SK-N-SH treated with all-trans-retinoic acid at 6 μM for 48 hours (cell line): Measurements from ENCODE around the gene CHMP3.

Experiments
- ARNTL ChIP-seq: fragments of 450-650 bp; formaldehyde crosslinking; IDR thresholded peaks from 2 replicates; pipeline ENCODE4 v1.5.0; 2020; ENCODE audit warnings: low read depth, mild to moderate bottlenecking, moderate library complexity, borderline replicate concordance
- CREB5 ChIP-seq: fragments of 250-450 bp; sonication (Bioruptor Pico); IDR thresholded peaks from 2 replicates; pipeline ENCODE4 v1.5.1; 2020; ENCODE audit warnings: low read depth, mild to moderate bottlenecking, moderate library complexity
- ESRRG ChIP-seq: fragments of 250-450 bp; sonication (Bioruptor Pico); IDR thresholded peaks from 2 replicates; pipeline ENCODE4 v1.6.1; 2021; ENCODE audit warnings: mild to moderate bottlenecking
- OSR1 ChIP-seq: fragments of 250-450 bp; sonication (Bioruptor Pico); IDR thresholded peaks from 2 replicates; pipeline ENCODE4 v1.8.0; 2022; ENCODE audit warnings: moderate library complexity, mild to moderate bottlenecking, inconsistent platforms
- PPARA ChIP-seq: fragments of 250-450 bp; sonication (Bioruptor Pico); IDR thresholded peaks from 2 replicates; pipeline ENCODE4 v1.5.0; 2020; ENCODE audit warnings: mild to moderate bottlenecking, borderline replicate concordance
- RARB ChIP-seq: fragments of 250-450 bp; sonication (Bioruptor Pico); IDR thresholded peaks from 2 replicates; pipeline ENCODE4 v1.8.0; 2021; ENCODE audit warnings: mild to moderate bottlenecking, moderate library complexity
- SNAI2 ChIP-seq: fragments of 250-450 bp; sonication (Bioruptor Pico); IDR thresholded peaks from 2 replicates; pipeline ENCODE4 v1.5.0; 2020; ENCODE audit warnings: mild to moderate bottlenecking, moderate library complexity
- TCF4 ChIP-seq: fragments of 250-450 bp; sonication (Bioruptor Pico); IDR thresholded peaks from 2 replicates; pipeline ENCODE4 v1.8.0; 2021; ENCODE audit warnings: mild to moderate bottlenecking, moderate library complexity, borderline replicate concordance
- TSHZ2 ChIP-seq: fragments of 250-450 bp; sonication (Bioruptor Pico); IDR thresholded peaks from 2 replicates; pipeline ENCODE4 v1.5.0; 2020; ENCODE audit warnings: mild to moderate bottlenecking, moderate library complexity
- ZFP3 ChIP-seq: fragments of 250-450 bp; sonication (Bioruptor Pico); IDR thresholded peaks from 2 replicates; pipeline ENCODE4 v1.5.0; 2020; ENCODE audit warnings: mild to moderate bottlenecking, moderate library complexity
- ZNF8 ChIP-seq: fragments of 450-650 bp; formaldehyde crosslinking; IDR thresholded peaks from 2 replicates; pipeline ENCODE4 v1.5.0; 2020; ENCODE audit warnings: mild to moderate bottlenecking, moderate library complexity
- TF ChIP-seq, protein P1 (sequence below): fragments of 250-450 bp; sonication (Bioruptor Pico); IDR thresholded peaks from 2 replicates; pipeline ENCODE4 v1.8.0; 2020; ENCODE audit warnings: mild to moderate bottlenecking, moderate library complexity, borderline replicate concordance
- TF ChIP-seq, protein P2 (sequence below): fragments of 250-450 bp; sonication (Bioruptor Pico); IDR thresholded peaks from 2 replicates; pipeline ENCODE4 v1.5.1; 2021; ENCODE audit warnings: mild to moderate bottlenecking, moderate library complexity

GRCh38 chr2:86523491-86523890, 39.8 kb downstream of the CHMP3 start:
- no peak for TF ChIP-seq ESRRG
- TF ChIP-seq, protein P1, sequence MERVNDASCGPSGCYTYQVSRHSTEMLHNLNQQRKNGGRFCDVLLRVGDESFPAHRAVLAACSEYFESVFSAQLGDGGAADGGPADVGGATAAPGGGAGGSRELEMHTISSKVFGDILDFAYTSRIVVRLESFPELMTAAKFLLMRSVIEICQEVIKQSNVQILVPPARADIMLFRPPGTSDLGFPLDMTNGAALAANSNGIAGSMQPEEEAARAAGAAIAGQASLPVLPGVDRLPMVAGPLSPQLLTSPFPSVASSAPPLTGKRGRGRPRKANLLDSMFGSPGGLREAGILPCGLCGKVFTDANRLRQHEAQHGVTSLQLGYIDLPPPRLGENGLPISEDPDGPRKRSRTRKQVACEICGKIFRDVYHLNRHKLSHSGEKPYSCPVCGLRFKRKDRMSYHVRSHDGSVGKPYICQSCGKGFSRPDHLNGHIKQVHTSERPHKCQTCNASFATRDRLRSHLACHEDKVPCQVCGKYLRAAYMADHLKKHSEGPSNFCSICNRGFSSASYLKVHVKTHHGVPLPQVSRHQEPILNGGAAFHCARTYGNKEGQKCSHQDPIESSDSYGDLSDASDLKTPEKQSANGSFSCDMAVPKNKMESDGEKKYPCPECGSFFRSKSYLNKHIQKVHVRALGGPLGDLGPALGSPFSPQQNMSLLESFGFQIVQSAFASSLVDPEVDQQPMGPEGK (CRISPR knock-in tag): no peak
- TF ChIP-seq CREB5 (CRISPR knock-in tag): no peak
- TF ChIP-seq OSR1 (CRISPR knock-in tag): no peak
- TF ChIP-seq ZFP3 (CRISPR knock-in tag): no peak
- TF ChIP-seq TSHZ2: no peak
- no peak for TF ChIP-seq RARB (CRISPR knock-in tag)
- TF ChIP-seq ZNF8 (CRISPR knock-in tag): no peak
- TF ChIP-seq TCF4 (CRISPR knock-in tag): no peak
- no peak for TF ChIP-seq SNAI2
- no peak for TF ChIP-seq ARNTL
- no peak for TF ChIP-seq PPARA (CRISPR knock-in tag)
- TF ChIP-seq, protein P2, sequence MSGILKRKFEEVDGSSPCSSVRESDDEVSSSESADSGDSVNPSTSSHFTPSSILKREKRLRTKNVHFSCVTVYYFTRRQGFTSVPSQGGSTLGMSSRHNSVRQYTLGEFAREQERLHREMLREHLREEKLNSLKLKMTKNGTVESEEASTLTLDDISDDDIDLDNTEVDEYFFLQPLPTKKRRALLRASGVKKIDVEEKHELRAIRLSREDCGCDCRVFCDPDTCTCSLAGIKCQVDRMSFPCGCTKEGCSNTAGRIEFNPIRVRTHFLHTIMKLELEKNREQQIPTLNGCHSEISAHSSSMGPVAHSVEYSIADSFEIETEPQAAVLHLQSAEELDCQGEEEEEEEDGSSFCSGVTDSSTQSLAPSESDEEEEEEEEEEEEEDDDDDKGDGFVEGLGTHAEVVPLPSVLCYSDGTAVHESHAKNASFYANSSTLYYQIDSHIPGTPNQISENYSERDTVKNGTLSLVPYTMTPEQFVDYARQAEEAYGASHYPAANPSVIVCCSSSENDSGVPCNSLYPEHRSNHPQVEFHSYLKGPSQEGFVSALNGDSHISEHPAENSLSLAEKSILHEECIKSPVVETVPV (CRISPR knock-in tag): no peak
